Measurements from ENCODE around the gene CLASP2.
A peak's percentile ranks its signal among the peaks of the same experiment; 100 is the strongest.
"Not testable (repeated sequence)": the region's sequence is repeated elsewhere in the genome, so short reads cannot be mapped to it uniquely, and the experiment has no call there.

The CLASP2 gene

GRCh38 chr3:33717866-33718594, at the start of gene CLASP2:
Gene CLASP2 (minus strand): TSS chr3:33718254. CDS start chr3:33718002, 252 bp downstream.
- peak; percentile 64 to 91 (median 87) for DNase-seq

- DNase-seq = no peak
These were observed 40.8 kb upstream of the CLASP2 start for GRCh38 chr3:33758864-33759263.

- no peak for DNase-seq
These were observed 40.2 kb upstream of the CLASP2 start for GRCh38 chr3:33758281-33758680.

- not testable (repeated sequence) for DNase-seq
These were observed 36.3 kb upstream of the CLASP2 start for GRCh38 chr3:33754391-33754790.

GRCh38 chr3:33751336-33751735, 33.3 kb upstream of the CLASP2 start:
- DNase-seq = no peak

GRCh38 chr3:33750211-33750548, 32.1 kb upstream of the CLASP2 start:
- no peak for DNase-seq

GRCh38 chr3:33749546-33750210, 31.6 kb upstream of the CLASP2 start:
- DNase-seq = no peak

GRCh38 chr3:33746416-33747116, 28.5 kb upstream of the CLASP2 start:
- no peak for DNase-seq

- no peak for DNase-seq
These were observed 19.1 kb upstream of the CLASP2 start for GRCh38 chr3:33737146-33737545.

- DNase-seq = no peak
These were observed 14.3 kb upstream of the CLASP2 start for GRCh38 chr3:33732394-33732793.

GRCh38 chr3:33729993-33730392, 11.9 kb upstream of the CLASP2 start:
- DNase-seq = no peak

- DNase-seq = no peak
These were observed 6.2 kb upstream of the CLASP2 start for GRCh38 chr3:33724256-33724655.

GRCh38 chr3:33722626-33723370, 4.7 kb upstream of the CLASP2 start:
- DNase-seq = no peak

- DNase-seq = no peak
These were observed 4.1 kb upstream of the CLASP2 start for GRCh38 chr3:33722191-33722590.

GRCh38 chr3:33718595-33718907, 497 bp upstream of the CLASP2 start:
- DNase-seq = peak in 1 of 3 experiments; percentile 24

- no peak for DNase-seq
These were observed 513 bp downstream of the CLASP2 start for GRCh38 chr3:33717616-33717865.

- no peak for DNase-seq
These were observed 1.8 kb downstream of the CLASP2 start for GRCh38 chr3:33716227-33716626.

GRCh38 chr3:33711100-33711499, 7.0 kb downstream of the CLASP2 start:
- no peak for DNase-seq

- no peak for DNase-seq
These were observed 12.0 kb downstream of the CLASP2 start for GRCh38 chr3:33706056-33706455.

GRCh38 chr3:33704891-33705290, 13.2 kb downstream of the CLASP2 start:
- no peak for DNase-seq

GRCh38 chr3:33699275-33699674, 18.8 kb downstream of the CLASP2 start:
- no peak for DNase-seq

GRCh38 chr3:33694944-33695343, 23.1 kb downstream of the CLASP2 start:
- no peak for DNase-seq

GRCh38 chr3:33690341-33690740, 27.7 kb downstream of the CLASP2 start:
- DNase-seq = no peak
